Kidney epithelial cell (primary cell): Measurements from ENCODE around the gene SASH1. TPM values are rescaled to one million over a fixed set of nuclear protein-coding genes. Genes with fewer than 3 reads are reported as not detected.

Experiments
- DNase-seq: peaks from one replicate; pipeline ENCODE4 v3.0.0-alpha.2; 2010; ENCODE audit warnings: low read depth
- H3K27me3 ChIP-seq: 2 replicates; pipeline ENCODE4 v1.6.0; 2011; ENCODE audit warnings: low read length; ENCODE audit not compliant: control insufficient read depth, insufficient read depth
- H3K36me3 ChIP-seq: 2 replicates; pipeline ENCODE4 v1.5.1; 2011; ENCODE audit warnings: low read length; ENCODE audit not compliant: control insufficient read depth, insufficient read depth
- H3K4me3 ChIP-seq: 2 replicates; pipeline ENCODE4 v1.5.1; 2011; ENCODE audit warnings: low read depth, mild to moderate bottlenecking, control low read depth, low read length
- total RNA-seq: library from RNA; depleted of rRNA; stranded (reverse); fragments of >200 nt; gene quantifications from 2 replicates; pipeline ENCODE4 v1.2.3, GENCODE V29; 2015
- TF ChIP-seq, protein P1 (sequence below): IDR thresholded peaks from 2 replicates; pipeline ENCODE4 v1.5.1; 2011; ENCODE audit warnings: mild to moderate bottlenecking, moderate library complexity, low read length, control low read depth, inconsistent platforms; ENCODE audit not compliant: insufficient read depth, poor library complexity, severe bottlenecking

SASH1 gene
- total RNA-seq, 1 donor from 2014 or later = 13.8 TPM

- no peak for DNase-seq
- Histone ChIP-seq H3K36me3 (no peaks in the 10 kb centered on the region), H3K27me3 (no peaks in the 10 kb centered on the region), H3K4me3 (no peak overlapping the region)
- TF ChIP-seq, protein P1, sequence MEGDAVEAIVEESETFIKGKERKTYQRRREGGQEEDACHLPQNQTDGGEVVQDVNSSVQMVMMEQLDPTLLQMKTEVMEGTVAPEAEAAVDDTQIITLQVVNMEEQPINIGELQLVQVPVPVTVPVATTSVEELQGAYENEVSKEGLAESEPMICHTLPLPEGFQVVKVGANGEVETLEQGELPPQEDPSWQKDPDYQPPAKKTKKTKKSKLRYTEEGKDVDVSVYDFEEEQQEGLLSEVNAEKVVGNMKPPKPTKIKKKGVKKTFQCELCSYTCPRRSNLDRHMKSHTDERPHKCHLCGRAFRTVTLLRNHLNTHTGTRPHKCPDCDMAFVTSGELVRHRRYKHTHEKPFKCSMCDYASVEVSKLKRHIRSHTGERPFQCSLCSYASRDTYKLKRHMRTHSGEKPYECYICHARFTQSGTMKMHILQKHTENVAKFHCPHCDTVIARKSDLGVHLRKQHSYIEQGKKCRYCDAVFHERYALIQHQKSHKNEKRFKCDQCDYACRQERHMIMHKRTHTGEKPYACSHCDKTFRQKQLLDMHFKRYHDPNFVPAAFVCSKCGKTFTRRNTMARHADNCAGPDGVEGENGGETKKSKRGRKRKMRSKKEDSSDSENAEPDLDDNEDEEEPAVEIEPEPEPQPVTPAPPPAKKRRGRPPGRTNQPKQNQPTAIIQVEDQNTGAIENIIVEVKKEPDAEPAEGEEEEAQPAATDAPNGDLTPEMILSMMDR = no peak
Observed at GRCh38 chr6:148401571-148401970, 58.9 kb downstream of the SASH1 start.

DNA sequence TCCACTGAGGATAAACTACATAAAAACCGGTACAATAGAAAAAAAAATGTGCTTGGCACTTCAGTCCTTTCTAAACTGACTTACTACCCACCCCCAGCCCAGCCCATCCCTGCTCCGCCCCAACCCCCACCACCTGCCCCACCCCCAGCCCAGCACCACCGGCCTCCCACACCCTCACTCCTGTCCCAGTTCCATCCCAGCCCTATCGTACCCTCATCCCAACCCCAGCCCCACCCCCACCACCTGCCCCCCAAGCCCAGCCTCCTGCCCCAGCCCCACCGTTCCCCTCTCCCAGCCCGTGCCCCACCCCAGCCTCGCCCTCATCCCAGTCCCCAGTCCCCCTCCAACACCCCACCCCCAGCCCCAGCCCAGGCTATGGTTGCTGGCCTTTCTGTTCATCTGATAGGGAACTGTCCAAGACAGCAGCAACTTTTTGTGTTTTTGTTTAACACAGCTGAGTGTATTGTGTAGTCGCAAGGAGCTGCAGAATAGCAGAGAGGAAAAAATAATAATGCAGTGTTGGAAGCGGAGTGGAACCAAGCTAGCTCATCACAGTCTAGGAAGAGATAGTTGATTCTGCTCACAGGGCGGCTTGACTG is 61.9 kb downstream of the SASH1 start:
- no peaks in the 10 kb centered on the region for H3K36me3 ChIP-seq

DNA sequence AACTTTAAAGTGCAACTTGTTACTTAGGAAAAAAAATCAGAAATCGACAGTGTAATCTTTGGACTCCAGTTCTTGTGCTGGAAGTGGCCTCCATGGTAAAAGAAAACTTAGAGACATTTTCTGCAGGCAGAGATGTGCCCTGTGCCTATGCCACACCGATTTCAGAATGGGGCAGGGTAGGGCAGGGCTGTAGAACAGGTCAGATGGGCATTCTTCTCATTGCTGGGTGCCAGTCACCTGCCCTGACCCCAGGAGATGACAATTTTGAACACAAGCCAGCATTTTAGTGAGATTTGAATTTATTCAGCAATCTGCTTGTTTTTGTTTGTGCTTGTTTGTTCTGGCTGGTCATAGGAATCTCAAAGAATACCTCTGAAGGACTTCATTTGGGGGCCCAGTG is 63.3 kb downstream of the SASH1 start:
- H3K27me3 ChIP-seq = no peaks in the 10 kb centered on the region

More for the DNA sequence above, 61.9 kb downstream of the SASH1 start:
- no peak overlapping the region for H3K4me3 ChIP-seq
- TF ChIP-seq, protein P1 = no peak
- no peaks in the 10 kb centered on the region for H3K27me3 ChIP-seq
- DNase-seq = no peak

GRCh38 chr6:148406579-148407371 is 64.1 kb downstream of the SASH1 start:
- no peak for DNase-seq
- H3K4me3 ChIP-seq = no peak overlapping the region
- TF ChIP-seq, protein P1 = no peak
- no peaks in the 10 kb centered on the region for H3K36me3 ChIP-seq
- H3K27me3 ChIP-seq = no peaks in the 10 kb centered on the region

More for the DNA sequence above, 63.3 kb downstream of the SASH1 start:
- H3K4me3 ChIP-seq = no peak overlapping the region
- no peaks in the 10 kb centered on the region for H3K36me3 ChIP-seq
- TF ChIP-seq, protein P1 = no peak
- DNase-seq = no peak

- no peaks in the 10 kb centered on the region for H3K27me3 ChIP-seq
- no peak for DNase-seq
- TF ChIP-seq, protein P1 = no peak
- H3K36me3 ChIP-seq = no peaks in the 10 kb centered on the region
- no peak overlapping the region for H3K4me3 ChIP-seq
Observed at GRCh38 chr6:148407372-148407771, 64.7 kb downstream of the SASH1 start.
